HepG2 (cell line): ENCODE results near the gene UNC5A. TPM values are rescaled to one million over a fixed set of nuclear protein-coding genes. Genes with fewer than 3 reads are reported as not detected.

Experiments used
- GZF1 ChIP-seq: sonication (generic); formaldehyde crosslinking; IDR thresholded peaks from 2 replicates; pipeline ENCODE4 v1.5.1; 2020; ENCODE audit warnings: mild to moderate bottlenecking, missing genetic modification reagents
- HES4 ChIP-seq: sonication (generic); formaldehyde crosslinking; IDR thresholded peaks from 2 replicates; pipeline ENCODE4 v1.9.0; 2021; ENCODE audit warnings: mild to moderate bottlenecking, missing genetic modification reagents, borderline replicate concordance
- HMG20B ChIP-seq: conservative IDR thresholded peaks from 2 replicates; pipeline ENCODE4 v1.6.1; 2016; ENCODE audit warnings: missing genetic modification reagents, missing compliant biosample characterization
- MAFK ChIP-seq, 2 experiments: IDR thresholded peaks in 1 of 2; conservative IDR thresholded peaks in 1 of 2; 2 replicates each; pipeline ENCODE4 v1.6.1; 2011; ENCODE audit warnings: improper control_type of control experiment in 2 of 2, low read length in 2 of 2
- MZF1 ChIP-seq: sonication (generic); formaldehyde crosslinking; IDR thresholded peaks from 2 replicates; pipeline ENCODE4 v1.8.1; 2023; ENCODE audit warnings: mild to moderate bottlenecking, missing genetic modification reagents, borderline replicate concordance
- NFE2 ChIP-seq: sonication (generic); formaldehyde crosslinking; IDR thresholded peaks from 2 replicates; pipeline ENCODE4 v1.4.0; 2020; ENCODE audit warnings: missing genetic modification reagents
- SRF ChIP-seq: IDR thresholded peaks from 2 replicates; pipeline ENCODE4 v1.6.1; 2011; ENCODE audit warnings: mild to moderate bottlenecking, low read depth, low read length, moderate library complexity
- STAT5B ChIP-seq: sonication (generic); formaldehyde crosslinking; IDR thresholded peaks from 2 replicates; pipeline ENCODE4 v1.4.0; 2020; ENCODE audit warnings: missing genetic modification reagents
- TBL1XR1 ChIP-seq: fragments of 150-350 bp; IDR thresholded peaks from 2 replicates; pipeline ENCODE4 v1.6.1; 2014; ENCODE audit warnings: borderline replicate concordance, low read length; ENCODE audit not compliant: partially characterized antibody
- TRIM24 ChIP-seq: sonication (generic); formaldehyde crosslinking; IDR thresholded peaks from 2 replicates; pipeline ENCODE4 v1.8.0; 2022; ENCODE audit warnings: mild to moderate bottlenecking, missing genetic modification reagents
- polyA plus RNA-seq, 8 experiments: library from polyadenylated mRNA; depleted of rRNA in 3 of 8; stranded (reverse) in 7 of 8; unstranded in 1 of 8; fragments of >200 nt; fragmentation: Illumina TruSeq in 4 of 8; extraction: Trizol in 4 of 8; gene quantifications; 2 replicates each; pipeline versions ENCODE4 v1.2.1 to v1.2.3, GENCODE V29; 2011 to 2016; ENCODE audit warnings: low read depth in 4 of 8, missing spikeins in 1 of 8, mixed read lengths in 1 of 8; ENCODE audit not compliant: insufficient read depth in 1 of 8
- total RNA-seq, 5 experiments: library from RNA; depleted of rRNA; stranded (reverse); fragments of >200 nt; fragmentation: Illumina TruSeq; extraction: Trizol; gene quantifications; 2 replicates each; pipeline ENCODE4 v1.2.3, GENCODE V29; 2016; ENCODE audit warnings: low read depth in 1 of 5
- TF ChIP-seq, protein P1 (sequence below): sonication (generic); formaldehyde crosslinking; IDR thresholded peaks from 2 replicates; pipeline ENCODE4 v1.4.0; 2020; ENCODE audit warnings: low read depth, missing genetic modification reagents
- TF ChIP-seq, protein P2 (sequence below): sonication (generic); formaldehyde crosslinking; IDR thresholded peaks from 2 replicates; pipeline ENCODE4 v1.4.0; 2020; ENCODE audit warnings: mild to moderate bottlenecking, missing genetic modification reagents

The UNC5A gene
- total and polyA plus RNA-seq, 2 of the 13 experiments (the other 11 are each of a cell fraction or from before 2014, with no cell fraction given) = not detected

DNA sequence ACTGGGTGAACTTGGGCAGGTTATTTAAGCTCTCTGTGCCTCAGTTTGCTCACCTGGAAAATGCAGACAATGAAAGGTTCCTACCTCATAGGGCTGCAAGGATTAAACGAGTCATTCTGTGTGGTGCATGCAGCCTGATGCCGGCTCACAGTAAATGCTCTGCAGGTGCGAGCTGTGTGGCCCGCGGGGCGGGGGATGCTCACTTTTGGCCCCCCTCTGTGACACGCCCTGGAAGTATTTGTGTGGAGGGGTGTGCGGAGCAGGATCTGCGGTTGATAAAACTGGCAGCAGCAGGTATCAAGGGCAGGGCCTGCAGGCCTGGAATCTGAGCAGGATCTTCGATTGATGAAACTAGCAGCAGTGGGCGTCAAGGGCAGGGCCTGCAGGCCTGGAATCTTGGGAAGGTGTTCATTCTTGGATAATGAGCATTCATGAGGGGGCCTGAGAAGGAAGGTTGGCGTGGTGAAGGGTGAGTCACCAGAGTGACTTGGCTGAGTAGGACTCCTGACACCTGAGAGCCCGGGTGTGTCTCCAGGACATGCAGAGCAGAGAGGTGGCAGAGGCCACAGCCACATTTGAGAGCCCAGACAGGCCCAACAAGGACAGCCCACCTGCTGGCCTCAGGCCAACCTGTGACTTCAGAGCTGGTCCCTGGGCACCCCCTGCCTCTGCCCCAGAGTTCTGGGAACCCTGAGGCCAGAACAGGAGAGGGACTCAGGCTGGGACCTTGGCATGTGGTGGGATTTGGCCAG is 11.9 kb downstream of the UNC5A start (continued):
- TF ChIP-seq, protein P1, sequence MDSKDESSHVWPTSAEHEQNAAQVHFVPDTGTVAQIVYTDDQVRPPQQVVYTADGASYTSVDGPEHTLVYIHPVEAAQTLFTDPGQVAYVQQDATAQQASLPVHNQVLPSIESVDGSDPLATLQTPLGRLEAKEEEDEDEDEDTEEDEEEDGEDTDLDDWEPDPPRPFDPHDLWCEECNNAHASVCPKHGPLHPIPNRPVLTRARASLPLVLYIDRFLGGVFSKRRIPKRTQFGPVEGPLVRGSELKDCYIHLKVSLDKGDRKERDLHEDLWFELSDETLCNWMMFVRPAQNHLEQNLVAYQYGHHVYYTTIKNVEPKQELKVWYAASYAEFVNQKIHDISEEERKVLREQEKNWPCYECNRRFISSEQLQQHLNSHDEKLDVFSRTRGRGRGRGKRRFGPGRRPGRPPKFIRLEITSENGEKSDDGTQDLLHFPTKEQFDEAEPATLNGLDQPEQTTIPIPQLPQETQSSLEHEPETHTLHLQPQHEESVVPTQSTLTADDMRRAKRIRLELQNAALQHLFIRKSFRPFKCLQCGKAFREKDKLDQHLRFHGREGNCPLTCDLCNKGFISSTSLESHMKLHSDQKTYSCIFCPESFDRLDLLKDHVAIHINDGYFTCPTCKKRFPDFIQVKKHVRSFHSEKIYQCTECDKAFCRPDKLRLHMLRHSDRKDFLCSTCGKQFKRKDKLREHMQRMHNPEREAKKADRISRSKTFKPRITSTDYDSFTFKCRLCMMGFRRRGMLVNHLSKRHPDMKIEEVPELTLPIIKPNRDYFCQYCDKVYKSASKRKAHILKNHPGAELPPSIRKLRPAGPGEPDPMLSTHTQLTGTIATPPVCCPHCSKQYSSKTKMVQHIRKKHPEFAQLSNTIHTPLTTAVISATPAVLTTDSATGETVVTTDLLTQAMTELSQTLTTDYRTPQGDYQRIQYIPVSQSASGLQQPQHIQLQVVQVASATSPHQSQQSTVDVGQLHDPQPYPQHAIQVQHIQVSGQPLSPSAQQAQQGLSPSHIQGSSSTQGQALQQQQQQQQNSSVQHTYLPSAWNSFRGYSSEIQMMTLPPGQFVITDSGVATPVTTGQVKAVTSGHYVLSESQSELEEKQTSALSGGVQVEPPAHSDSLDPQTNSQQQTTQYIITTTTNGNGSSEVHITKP (CRISPR knock-in tag) = no peak
- TF ChIP-seq HMG20B = no peak
- no peak for TF ChIP-seq MAFK (conservative IDR thresholded peaks at IDR 0.05 in 1 of 2, IDR thresholded peaks at IDR 0.05 in 1 of 2; ENCODE audit: low read length in 2 of 2)
- TF ChIP-seq TBL1XR1 = no peak
- no peak for TF ChIP-seq SRF
- TF ChIP-seq, protein P2, sequence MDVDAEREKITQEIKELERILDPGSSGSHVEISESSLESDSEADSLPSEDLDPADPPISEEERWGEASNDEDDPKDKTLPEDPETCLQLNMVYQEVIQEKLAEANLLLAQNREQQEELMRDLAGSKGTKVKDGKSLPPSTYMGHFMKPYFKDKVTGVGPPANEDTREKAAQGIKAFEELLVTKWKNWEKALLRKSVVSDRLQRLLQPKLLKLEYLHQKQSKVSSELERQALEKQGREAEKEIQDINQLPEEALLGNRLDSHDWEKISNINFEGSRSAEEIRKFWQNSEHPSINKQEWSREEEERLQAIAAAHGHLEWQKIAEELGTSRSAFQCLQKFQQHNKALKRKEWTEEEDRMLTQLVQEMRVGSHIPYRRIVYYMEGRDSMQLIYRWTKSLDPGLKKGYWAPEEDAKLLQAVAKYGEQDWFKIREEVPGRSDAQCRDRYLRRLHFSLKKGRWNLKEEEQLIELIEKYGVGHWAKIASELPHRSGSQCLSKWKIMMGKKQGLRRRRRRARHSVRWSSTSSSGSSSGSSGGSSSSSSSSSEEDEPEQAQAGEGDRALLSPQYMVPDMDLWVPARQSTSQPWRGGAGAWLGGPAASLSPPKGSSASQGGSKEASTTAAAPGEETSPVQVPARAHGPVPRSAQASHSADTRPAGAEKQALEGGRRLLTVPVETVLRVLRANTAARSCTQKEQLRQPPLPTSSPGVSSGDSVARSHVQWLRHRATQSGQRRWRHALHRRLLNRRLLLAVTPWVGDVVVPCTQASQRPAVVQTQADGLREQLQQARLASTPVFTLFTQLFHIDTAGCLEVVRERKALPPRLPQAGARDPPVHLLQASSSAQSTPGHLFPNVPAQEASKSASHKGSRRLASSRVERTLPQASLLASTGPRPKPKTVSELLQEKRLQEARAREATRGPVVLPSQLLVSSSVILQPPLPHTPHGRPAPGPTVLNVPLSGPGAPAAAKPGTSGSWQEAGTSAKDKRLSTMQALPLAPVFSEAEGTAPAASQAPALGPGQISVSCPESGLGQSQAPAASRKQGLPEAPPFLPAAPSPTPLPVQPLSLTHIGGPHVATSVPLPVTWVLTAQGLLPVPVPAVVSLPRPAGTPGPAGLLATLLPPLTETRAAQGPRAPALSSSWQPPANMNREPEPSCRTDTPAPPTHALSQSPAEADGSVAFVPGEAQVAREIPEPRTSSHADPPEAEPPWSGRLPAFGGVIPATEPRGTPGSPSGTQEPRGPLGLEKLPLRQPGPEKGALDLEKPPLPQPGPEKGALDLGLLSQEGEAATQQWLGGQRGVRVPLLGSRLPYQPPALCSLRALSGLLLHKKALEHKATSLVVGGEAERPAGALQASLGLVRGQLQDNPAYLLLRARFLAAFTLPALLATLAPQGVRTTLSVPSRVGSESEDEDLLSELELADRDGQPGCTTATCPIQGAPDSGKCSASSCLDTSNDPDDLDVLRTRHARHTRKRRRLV (CRISPR knock-in tag) = no peak
- no peak for TF ChIP-seq MZF1 (CRISPR knock-in tag)
- no peak for TF ChIP-seq GZF1 (CRISPR knock-in tag)
- TF ChIP-seq STAT5B (CRISPR knock-in tag) = no peak
- TF ChIP-seq TRIM24 = no peak
- no peak for TF ChIP-seq HES4 (CRISPR knock-in tag)
- no peak for TF ChIP-seq NFE2 (CRISPR knock-in tag)
